ENCODE measurements around the gene JARID2.

Gene JARID2

DNA sequence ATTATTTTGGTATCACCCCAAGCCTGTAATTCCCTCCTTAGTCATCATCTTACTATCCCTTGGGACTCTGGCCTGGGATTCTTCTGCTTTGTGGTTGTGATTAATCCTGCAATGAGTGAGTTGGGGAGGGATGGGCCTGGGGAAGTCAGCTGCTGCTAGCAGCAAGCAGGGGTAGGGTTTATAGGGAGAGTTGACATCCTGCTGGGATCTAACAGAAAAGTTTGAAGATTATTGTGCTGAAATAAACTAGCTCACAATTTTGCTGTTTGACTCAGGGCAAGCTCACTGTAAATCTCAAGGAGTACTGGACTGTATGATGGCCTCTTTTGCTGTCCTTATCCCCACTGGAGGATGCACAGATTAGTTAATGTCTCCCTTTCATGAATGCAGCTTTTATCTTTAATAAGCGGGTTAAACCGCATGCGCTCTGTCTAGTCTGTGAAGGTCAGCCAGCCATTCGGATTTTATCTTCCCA, 83.4 kb downstream of the JARID2 start (continued):
- TF ChIP-seq REST (tag by site-specific recombination; IDR thresholded peaks at IDR 0.05) (no peak), ZNF610 (tag by site-specific recombination; IDR thresholded peaks at IDR 0.05; ENCODE audit: borderline replicate concordance) (no peak), CTCF (tag by site-specific recombination; IDR thresholded peaks at IDR 0.05) (no peak), ZNF777 (tag by site-specific recombination; IDR thresholded peaks at IDR 0.05; ENCODE audit: borderline replicate concordance) (no peak), ZNF214 (tag by site-specific recombination; IDR thresholded peaks at IDR 0.05; ENCODE audit: borderline replicate concordance) (no peak), ZFP41 (tag by site-specific recombination; IDR thresholded peaks at IDR 0.05; ENCODE audit: borderline replicate concordance) (no peak), ZNF792 (tag by site-specific recombination; IDR thresholded peaks at IDR 0.05) (no peak), ZNF654 (tag by site-specific recombination; IDR thresholded peaks at IDR 0.05; ENCODE audit: low read depth) (no peak), ZNF155 (tag by site-specific recombination; IDR thresholded peaks at IDR 0.05) (no peak), YY1 (tag by site-specific recombination; IDR thresholded peaks at IDR 0.05) (no peak), ZNF596 (tag by site-specific recombination; IDR thresholded peaks at IDR 0.05) (no peak), ZNF10 (tag by site-specific recombination; IDR thresholded peaks at IDR 0.05) (peak; percentile 64; the same call in 1 of the 2 replicates), ZIC2 (tag by site-specific recombination; IDR thresholded peaks at IDR 0.05) (0 out of 2 replicates have a peak, but pooled peaks have one; percentile 45), ZNF626 (tag by site-specific recombination; IDR thresholded peaks at IDR 0.05) (no peak), ZNF692 (tag by site-specific recombination; IDR thresholded peaks at IDR 0.05) (no peak), ZNF16 (tag by site-specific recombination; IDR thresholded peaks at IDR 0.05; ENCODE audit: low read depth) (no peak), ZBTB26 (tag by site-specific recombination; optimal IDR thresholded peaks at IDR 0.05) (no peak), ZNF175 (tag by site-specific recombination; IDR thresholded peaks at IDR 0.05) (no peak), IKZF3 (tag by site-specific recombination; IDR thresholded peaks at IDR 0.05) (0 out of 2 replicates have a peak, but pooled peaks have one; percentile 32), ZNF324 (tag by site-specific recombination; IDR thresholded peaks at IDR 0.05) (no peak), ZNF488 (tag by site-specific recombination; IDR thresholded peaks at IDR 0.05) (no peak), ZNF548 (tag by site-specific recombination; IDR thresholded peaks at IDR 0.05) (no peak), ZNF398 (tag by site-specific recombination; IDR thresholded peaks at IDR 0.05) (0 out of 2 replicates have a peak, but pooled peaks have one; percentile 16)
- TF ChIP-seq, protein P1, sequence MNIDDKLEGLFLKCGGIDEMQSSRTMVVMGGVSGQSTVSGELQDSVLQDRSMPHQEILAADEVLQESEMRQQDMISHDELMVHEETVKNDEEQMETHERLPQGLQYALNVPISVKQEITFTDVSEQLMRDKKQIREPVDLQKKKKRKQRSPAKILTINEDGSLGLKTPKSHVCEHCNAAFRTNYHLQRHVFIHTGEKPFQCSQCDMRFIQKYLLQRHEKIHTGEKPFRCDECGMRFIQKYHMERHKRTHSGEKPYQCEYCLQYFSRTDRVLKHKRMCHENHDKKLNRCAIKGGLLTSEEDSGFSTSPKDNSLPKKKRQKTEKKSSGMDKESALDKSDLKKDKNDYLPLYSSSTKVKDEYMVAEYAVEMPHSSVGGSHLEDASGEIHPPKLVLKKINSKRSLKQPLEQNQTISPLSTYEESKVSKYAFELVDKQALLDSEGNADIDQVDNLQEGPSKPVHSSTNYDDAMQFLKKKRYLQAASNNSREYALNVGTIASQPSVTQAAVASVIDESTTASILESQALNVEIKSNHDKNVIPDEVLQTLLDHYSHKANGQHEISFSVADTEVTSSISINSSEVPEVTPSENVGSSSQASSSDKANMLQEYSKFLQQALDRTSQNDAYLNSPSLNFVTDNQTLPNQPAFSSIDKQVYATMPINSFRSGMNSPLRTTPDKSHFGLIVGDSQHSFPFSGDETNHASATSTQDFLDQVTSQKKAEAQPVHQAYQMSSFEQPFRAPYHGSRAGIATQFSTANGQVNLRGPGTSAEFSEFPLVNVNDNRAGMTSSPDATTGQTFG (tag by site-specific recombination; IDR thresholded peaks at IDR 0.05; ENCODE audit: borderline replicate concordance): no peak
- TF ChIP-seq, protein P2, sequence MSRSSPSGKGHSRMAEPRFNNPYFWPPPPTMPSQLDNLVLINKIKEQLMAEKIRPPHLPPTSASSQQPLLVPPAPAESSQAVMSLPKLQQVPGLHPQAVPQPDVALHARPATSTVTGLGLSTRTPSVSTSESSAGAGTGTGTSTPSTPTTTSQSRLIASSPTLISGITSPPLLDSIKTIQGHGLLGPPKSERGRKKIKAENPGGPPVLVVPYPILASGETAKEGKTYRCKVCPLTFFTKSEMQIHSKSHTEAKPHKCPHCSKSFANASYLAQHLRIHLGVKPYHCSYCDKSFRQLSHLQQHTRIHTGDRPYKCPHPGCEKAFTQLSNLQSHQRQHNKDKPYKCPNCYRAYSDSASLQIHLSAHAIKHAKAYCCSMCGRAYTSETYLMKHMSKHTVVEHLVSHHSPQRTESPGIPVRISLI (tag by site-specific recombination; IDR thresholded peaks at IDR 0.05): no peak
